ENCODE measurements around the gene DENND6B.
A peak's percentile ranks its signal among the peaks of the same experiment; 100 is the strongest.

The DENND6B gene

DNA sequence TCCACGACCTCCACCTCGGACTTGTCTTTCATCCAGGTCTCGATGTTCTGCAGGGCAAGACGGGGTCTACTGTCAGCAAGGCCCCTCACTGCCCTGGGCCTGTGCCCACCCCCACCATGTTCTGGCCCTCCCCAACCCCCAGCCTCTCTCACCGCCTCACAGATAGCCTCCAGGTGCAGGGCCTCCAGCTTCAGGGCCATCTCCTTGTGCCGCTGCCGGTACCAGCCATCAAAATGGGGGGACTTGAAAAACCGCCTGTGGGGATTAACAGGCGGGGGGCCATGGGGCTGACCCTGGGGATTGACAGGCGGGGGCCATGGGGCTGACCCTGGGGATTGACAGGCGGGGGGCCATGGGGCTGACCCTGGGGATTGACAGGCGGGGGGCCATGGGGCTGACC, 14.4 kb downstream of the DENND6B start:
- H3K4me1 Mint-ChIP-seq, result peaks cover 27% of the 10 kb centered on the region
- DNase-seq (ENCODE audit: low spot score in 2 of 2), result no peak
- no peak overlapping the region for H3K27ac Mint-ChIP-seq
- no peaks in the 10 kb centered on the region for H3K9me3 Mint-ChIP-seq
- ATAC-seq, result no peak
- H3K4me3 Mint-ChIP-seq, result no peak overlapping the region
- H3K36me3 Mint-ChIP-seq, result no peaks in the 10 kb centered on the region

DNA sequence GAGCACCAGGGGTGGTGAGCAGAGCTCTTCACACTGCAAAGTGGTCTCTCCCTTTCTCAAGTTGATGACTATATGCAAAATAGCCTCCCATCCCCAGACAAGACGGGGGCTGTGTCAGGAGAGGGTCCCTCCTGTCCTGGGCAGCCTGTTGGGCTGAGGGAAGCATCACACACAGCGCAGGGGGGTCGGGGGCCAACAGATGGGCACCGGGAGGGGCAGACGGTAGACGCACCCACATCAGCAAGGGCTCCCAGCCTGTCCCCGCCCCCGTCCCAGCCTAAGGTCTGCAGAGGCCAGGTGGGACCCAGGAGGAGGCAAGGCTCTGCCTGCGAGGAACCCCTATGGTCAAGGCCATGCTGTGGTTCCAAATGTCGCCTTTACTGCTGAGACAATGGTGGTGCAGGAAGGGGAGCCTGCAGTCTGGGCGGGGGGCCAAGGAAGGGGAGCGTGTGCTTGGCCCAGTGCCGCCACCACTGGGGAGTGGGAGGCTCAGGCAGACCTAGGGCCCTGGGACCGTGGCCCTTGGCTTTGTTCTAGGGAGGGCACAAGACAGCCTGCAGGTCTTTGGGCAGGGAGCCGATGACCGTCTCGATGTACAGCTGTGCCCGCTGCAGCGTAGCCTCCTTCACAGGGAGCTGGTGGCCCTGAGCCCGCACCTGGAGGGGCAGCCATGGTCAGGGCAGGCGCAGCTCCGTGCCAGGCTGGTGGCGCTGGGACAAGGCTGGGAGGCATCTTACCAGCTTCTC, 15.0 kb downstream of the DENND6B start:
- Mint-ChIP-seq H3K4me1 (peaks cover 27% of the 10 kb centered on the region), H3K36me3 (no peaks in the 10 kb centered on the region), H3K27ac (no peak overlapping the region), H3K4me3 (no peak overlapping the region), H3K9me3 (no peaks in the 10 kb centered on the region)
- DNase-seq (ENCODE audit: low spot score in 2 of 2) (no peak), ATAC-seq (no peak)

DNA sequence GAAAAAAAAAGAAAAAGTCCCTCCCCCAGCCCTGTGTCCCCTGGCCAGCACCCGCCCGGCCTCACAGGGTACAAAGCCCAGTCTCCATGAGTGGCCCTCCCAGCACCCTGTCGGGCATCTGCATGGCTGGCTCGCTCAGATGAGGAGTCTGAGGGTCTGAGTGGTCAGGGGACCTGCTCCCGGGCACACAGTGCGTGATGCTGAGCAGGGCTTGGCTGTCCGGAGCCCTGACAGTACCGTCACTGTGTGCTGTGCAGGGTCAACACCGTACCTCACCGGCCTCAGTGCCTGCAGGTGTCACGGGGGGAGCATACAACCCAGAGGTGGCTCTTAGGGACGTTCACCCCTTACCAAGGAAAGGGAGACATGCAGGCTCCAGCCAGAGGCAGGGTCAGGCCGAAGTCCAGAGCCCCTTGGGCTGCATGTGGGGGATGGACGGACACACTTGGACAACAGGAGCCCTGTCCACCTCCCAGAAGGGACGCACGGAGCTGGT, 15.8 kb downstream of the DENND6B start:
- no peak for ATAC-seq
- Mint-ChIP-seq H3K4me1 (peaks cover 31% of the 10 kb centered on the region), H3K27ac (no peak overlapping the region), H3K4me3 (no peak overlapping the region), H3K36me3 (no peaks in the 10 kb centered on the region), H3K9me3 (no peaks in the 10 kb centered on the region)
- DNase-seq (ENCODE audit: low spot score in 2 of 2), result no peak

DNA sequence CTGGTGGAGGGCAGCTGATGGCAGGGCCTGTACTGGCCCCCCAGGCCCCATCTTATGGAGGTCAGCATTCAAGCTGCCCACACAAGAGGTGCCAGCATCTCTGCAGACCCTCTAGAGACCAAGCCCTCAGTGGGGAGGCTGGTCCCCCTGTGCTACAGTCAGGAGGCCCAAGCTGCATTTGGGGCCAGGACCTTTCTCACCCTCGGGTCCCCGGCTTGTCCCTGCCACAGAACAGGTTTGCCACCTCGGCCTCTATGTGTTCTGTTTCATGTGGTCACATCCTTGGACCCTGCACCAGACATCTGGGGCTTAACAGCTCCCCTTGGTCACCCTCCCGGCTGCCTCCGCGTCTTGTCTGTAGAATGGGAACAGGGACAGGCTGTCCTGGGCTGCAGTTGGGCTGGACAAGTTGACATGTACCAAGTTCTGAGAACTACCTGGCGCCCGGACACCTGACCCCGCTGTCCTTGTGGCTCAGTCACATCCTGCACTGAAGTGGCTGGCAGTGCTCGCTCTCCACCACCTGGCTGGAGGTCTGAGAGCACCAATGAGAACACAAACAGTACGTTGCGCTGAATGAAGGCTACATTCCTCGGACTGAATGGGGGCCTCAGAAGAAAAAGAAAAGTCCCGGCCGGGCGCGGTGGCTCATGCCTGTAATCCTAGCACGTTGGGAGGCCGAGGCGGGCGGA, 16.6 kb downstream of the DENND6B start:
- Mint-ChIP-seq H3K36me3 (no peaks in the 10 kb centered on the region), H3K4me1 (peaks cover 29% of the 10 kb centered on the region), H3K27ac (no peak overlapping the region), H3K9me3 (no peaks in the 10 kb centered on the region), H3K4me3 (no peak overlapping the region)
- DNase-seq (ENCODE audit: low spot score in 2 of 2), result no peak
- no peak for ATAC-seq

DNA sequence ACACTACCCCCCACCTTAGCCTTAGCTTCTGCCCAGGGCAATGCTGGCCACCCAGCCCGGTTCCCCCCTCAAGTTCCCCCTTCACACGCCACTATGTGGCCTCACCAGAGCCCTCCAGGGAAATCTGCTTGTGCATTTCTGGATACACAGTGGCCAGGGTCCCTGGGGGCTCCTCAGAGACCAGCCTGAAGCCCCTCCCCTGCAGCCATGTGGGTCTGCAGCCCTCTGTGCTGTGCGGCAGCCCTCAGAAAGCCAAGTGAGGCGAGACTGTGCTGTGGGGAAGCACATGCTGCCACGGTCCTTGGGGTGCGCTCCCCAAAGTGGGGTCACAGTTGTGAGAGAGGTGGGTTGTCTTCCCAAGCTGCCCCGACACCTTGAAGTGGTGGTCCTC, 17.2 kb downstream of the DENND6B start:
- ATAC-seq (no peak), DNase-seq (ENCODE audit: low spot score in 2 of 2) (no peak)
- Mint-ChIP-seq H3K4me3 (no peak overlapping the region), H3K4me1 (peaks cover 23% of the 10 kb centered on the region), H3K9me3 (no peaks in the 10 kb centered on the region), H3K27ac (no peak overlapping the region), H3K36me3 (no peaks in the 10 kb centered on the region)

DNA sequence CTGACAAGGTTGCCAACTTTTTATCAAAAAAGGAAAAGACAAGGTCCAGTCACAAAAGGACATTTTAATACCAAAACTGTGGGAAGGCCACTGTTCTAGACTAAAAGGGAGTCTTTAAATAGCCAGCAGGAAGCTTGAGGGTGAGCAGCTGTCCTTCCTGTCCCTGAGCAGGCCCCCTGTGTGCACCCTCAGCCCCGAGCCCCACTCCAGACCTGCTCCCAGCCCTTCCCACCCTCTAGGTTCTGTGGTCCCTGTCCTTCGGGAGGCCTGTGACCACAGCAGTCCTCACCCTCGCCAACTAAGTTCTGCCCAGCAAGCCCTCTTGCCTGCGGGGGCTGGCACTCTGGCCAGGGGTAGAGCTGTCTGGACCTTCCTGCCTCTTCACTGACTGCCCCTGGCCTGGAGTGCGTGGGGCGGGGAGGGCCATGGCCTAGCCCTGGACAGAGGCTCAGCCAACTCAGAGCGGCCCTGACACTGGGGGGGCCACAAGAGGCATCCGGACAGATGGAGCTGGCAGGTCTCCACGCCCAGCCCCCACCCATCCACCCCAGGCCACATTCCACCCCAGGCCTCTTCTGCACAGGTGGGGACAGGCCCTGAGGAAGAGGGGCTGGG, 17.7 kb downstream of the DENND6B start:
- ATAC-seq (no peak), DNase-seq (ENCODE audit: low spot score in 2 of 2) (no peak)
- Mint-ChIP-seq H3K27ac (peak overlapping the region; percentile 64), H3K4me3 (peak overlapping the region; percentile 72), H3K4me1 (peaks cover 23% of the 10 kb centered on the region), H3K9me3 (no peaks in the 10 kb centered on the region), H3K36me3 (no peaks in the 10 kb centered on the region)

DNA sequence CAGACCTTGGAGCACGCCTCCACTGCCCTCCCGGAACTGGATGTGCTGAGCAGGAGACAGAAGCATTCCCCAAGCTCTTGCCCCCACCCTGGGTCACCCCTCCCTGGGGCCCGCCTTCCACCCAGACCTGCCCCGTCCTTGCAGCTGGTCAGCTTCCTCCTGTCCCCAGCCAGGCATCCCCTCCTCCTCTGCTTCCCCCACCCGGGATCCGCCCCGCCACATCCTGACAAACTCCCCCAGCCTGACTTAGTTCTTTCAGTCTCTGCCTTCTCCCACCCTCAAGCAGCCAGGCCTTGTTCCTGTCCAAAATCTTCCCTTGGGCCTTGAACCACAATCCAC, 18.2 kb downstream of the DENND6B start:
- ATAC-seq (no peak), DNase-seq (ENCODE audit: low spot score in 2 of 2) (no peak)
- Mint-ChIP-seq H3K4me3 (peak overlapping the region; percentile 72), H3K4me1 (peaks cover 18% of the 10 kb centered on the region), H3K27ac (peak overlapping the region; percentile 64), H3K36me3 (no peaks in the 10 kb centered on the region), H3K9me3 (no peaks in the 10 kb centered on the region)

DNA sequence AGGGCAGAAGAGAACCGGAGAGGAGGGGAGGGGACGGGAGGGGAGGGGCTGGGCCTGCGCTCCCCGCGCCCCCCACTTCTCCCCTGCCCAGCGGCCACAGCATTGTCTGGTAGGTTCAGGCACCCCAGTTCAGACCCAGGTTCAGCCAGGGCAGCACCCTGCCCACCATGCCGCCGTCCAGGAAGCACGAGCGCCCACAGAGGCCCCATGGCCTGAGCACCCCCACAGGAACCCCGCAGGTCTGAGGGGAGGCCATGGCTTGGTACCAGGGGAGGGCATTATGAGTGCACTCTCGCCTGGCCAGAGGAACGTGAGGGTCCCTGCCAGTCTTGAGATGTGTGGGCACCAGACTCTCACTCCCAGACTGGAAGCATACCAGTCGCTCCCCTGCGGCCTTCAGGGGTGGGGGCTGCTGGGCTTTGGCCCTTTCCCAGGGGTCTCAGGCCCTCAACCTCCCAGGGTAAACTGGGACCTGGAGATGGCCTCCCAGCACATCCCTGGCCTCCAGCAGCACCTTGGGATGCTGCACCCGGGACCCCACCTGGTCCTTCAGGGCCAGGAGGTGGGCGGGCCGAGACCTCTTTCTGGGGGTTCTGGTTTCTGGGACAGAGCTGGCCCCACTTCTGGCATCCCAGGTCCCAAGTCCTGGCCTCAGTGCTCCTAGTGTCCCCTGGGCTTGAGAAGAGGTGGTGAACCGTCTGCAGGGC, 18.8 kb downstream of the DENND6B start:
- H3K4me3 Mint-ChIP-seq, result peak overlapping the region; percentile 72
- no peak for ATAC-seq
- no peaks in the 10 kb centered on the region for H3K9me3 Mint-ChIP-seq
- H3K36me3 Mint-ChIP-seq, result no peaks in the 10 kb centered on the region
- H3K27ac Mint-ChIP-seq, result no peak overlapping the region
- H3K4me1 Mint-ChIP-seq, result peaks cover 17% of the 10 kb centered on the region
- DNase-seq (ENCODE audit: low spot score in 2 of 2), result no peak

DNA sequence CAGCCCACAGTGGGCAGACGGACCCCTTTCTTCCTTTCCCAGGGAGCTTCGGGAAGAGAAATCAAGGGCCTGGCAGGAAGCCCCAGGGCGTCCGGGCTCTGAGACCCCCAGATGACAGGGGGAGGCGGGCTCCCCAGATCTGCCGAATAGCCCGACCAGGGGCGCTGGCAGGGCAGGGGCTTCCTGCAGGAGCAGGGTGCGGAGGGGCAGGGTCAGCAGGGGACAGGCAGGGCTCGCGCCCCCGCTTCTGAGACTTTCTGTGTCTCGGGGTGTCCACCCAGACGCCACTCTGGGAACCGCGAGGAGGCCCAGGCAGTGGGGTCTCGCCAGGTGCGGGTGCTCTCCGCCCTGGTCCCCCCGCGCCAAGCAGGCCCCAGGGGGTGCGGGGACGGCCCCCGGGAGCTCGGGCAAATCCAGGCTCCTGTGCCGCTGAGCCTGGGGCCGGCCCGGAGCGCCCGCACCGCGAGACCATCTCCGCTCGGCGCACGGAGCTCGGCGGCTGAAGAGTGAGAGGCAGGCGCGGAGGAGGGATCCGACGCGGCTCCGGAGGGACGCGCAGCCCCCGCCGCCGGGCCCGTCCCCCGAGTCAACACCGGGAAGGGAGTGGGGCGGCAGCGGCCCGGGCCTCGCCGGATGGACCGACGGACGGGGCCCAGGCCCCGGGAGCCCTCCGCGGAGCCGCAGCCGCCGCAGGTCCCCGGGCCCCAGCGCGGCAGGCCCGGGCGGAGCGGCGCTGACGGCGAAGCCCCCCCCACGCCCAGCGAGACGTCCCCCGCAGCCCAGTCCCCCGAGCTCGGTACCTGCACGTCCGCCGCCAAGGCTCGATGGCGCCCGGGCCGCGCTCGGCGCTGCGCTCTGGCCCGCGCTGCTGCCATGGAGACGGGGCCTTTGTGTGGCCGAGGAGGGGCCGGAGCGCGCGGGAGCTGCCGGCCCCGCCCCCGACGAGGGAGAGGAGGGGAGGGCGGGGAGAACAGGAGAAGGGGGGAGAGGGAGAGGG, 19.8 kb downstream of the DENND6B start, which contains the start of gene PLXNB2:
Gene PLXNB2 (minus strand): TSS at position 894 of the 997 bp plus-strand sequence. CDS start 17,062 bp downstream, outside the sequence.
- ATAC-seq, result peak; percentile 58
- Mint-ChIP-seq H3K27ac (peak within 1 kb of the TSS; percentile 64), H3K9me3 (no peaks in the 10 kb centered on the region), H3K36me3 (no peaks in the 10 kb centered on the region), H3K4me1 (peaks cover 17% of the 10 kb centered on the region), H3K4me3 (peak within 1 kb of the TSS; percentile 72)
- peak in 1 of 2 donors; percentile 60 for DNase-seq (ENCODE audit: low spot score in 2 of 2)

DNA sequence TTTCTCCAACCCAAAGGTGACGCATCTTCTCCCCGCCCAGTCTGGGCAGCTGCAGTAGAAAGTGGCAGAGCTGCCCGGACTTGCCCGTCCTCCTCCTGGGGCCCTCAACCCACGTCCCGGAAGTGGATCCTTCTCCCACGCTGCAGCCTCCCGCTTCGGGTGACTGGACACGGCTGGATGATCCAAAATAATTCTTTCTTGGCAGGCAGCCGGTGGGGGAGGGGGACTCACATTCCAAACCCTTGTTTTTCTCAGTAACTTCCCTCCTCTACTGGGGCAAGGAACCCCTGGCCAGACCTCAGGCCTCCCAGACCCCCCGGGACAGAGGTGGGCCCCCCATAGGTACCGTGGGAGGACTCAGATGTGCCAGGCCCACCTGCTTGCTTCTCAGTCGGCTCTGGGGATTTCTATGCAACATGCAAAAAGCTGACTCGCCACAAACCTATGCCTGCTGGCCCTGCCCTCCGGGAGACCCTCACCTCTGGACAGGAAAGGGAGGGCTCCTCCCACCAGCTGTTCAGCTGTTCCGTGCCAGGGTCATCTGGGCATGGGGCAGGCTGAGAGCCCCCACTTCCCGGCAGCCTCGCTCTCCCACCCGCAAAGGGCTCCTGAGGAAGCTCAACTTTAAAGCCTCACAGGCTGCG, 20.8 kb downstream of the DENND6B start:
- ATAC-seq (peak; percentile 41), DNase-seq (ENCODE audit: low spot score in 2 of 2) (no peak)
- H3K36me3 Mint-ChIP-seq, result no peaks in the 10 kb centered on the region
- H3K27ac Mint-ChIP-seq, result no peak overlapping the region
- peak overlapping the region; percentile 72 for H3K4me3 Mint-ChIP-seq
- no peaks in the 10 kb centered on the region for H3K9me3 Mint-ChIP-seq
- H3K4me1 Mint-ChIP-seq, result peaks cover 17% of the 10 kb centered on the region

DNA sequence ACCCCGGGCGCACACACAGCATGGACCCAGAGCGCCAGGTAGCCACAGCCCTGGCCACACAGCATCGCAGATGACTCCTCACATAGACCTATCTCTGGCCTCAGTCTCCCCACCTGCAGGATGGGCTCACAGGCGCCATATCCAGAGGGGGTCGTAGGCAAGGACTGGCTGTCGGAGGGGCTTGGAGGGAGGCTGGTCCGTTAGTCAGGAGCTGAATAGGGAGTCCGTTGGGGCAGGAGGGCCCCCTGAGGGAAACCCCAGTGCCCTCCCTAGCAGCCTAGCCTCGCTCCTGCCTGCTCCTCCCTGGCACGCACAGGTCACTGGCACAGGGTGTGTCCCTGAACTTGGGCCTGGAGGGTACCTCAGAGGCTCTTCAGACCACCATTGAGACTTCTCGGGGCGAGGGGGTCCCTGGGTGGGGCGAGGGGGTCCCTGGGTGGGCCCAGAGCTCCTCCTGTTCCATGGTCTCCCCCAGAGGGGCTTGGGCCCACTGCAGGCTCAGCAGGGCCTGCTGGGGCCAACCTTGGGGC, 21.4 kb downstream of the DENND6B start:
- peak overlapping the region; percentile 72 for H3K4me3 Mint-ChIP-seq
- no peaks in the 10 kb centered on the region for H3K9me3 Mint-ChIP-seq
- ATAC-seq (no peak), DNase-seq (ENCODE audit: low spot score in 2 of 2) (no peak)
- no peak overlapping the region for H3K27ac Mint-ChIP-seq
- H3K36me3 Mint-ChIP-seq, result no peaks in the 10 kb centered on the region
- peaks cover 17% of the 10 kb centered on the region for H3K4me1 Mint-ChIP-seq

DNA sequence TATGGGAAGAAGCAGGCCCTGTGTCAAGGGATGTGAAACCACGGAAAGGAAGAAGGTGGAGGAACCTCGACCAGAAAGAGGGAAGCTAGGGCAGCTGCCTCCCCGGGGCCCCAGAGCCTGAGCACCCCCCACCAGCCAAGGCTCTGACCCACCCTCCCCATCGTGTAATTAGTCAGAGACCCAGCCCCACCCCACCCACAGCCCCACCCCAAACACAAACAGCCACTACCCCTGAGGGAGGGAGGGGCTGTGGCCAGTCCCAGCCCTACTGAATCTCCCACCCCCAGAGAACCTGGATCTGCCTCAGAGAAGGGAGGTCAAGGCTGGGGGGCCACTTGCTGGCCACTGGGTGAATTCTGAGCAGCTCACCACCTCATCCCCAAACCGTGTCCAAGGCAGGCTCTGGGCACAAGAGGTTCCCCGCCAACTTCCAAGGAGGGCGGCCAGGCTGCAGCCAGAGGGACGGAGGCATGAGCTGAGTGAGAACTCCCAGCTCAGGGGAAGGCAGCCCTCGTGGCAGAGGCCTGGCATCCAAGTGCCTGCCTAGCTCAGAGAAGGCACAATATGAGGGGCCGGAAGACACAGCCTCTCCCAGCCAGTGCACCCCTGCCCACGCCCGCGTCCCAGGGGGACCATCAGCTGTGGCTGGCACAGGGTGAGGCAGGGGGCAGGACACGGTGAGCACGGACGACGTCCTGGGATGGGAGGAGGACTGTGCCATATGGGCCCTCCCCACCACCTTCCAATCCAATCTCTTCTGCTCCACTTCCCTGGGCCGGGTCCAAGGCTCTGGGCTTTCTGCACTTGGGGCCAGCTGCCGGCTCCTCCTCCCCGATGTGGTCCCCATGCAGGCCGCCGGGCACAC, 22.1 kb downstream of the DENND6B start:
- ATAC-seq (no peak), DNase-seq (ENCODE audit: low spot score in 2 of 2) (no peak)
- H3K4me3 Mint-ChIP-seq, result no peak overlapping the region
- no peaks in the 10 kb centered on the region for H3K36me3 Mint-ChIP-seq
- no peak overlapping the region for H3K27ac Mint-ChIP-seq
- H3K9me3 Mint-ChIP-seq, result no peaks in the 10 kb centered on the region
- H3K4me1 Mint-ChIP-seq, result peaks cover 17% of the 10 kb centered on the region
